Breast epithelium (tissue), 4 donors: ENCODE results near the gene CLASP1. TPM values are rescaled to one million over a fixed set of nuclear protein-coding genes. Genes with fewer than 3 reads are reported as not detected.
"Not testable (repeated sequence)": the region's sequence is repeated elsewhere in the genome, so short reads cannot be mapped to it uniquely, and the experiment has no call there.

ENCODE experiments used
- DNase-seq, 2 donors: peaks; one replicate each; pipeline ENCODE4 v3.0.0-alpha.2; 2019; ENCODE audit warnings: low spot score in 2 of 2
- H3K27ac ChIP-seq, 2 donors: fragments of 200-600 bp; sonication (generic) in 1 of 2; one replicate each; pipeline ENCODE4 v1.5.1; 2016 to 2019; ENCODE audit warnings: mild to moderate bottlenecking in 1 of 2
- H3K27me3 ChIP-seq, 2 donors: fragments of 200-600 bp; sonication (generic) in 1 of 2; one replicate each; pipeline versions ENCODE4 v1.5.1 to v1.6.0; 2017 to 2019; ENCODE audit warnings: control low read depth in 1 of 2, mild to moderate bottlenecking in 1 of 2
- H3K36me3 ChIP-seq: fragments of 200-600 bp; one replicate; pipeline ENCODE4 v1.5.1; 2019
- H3K4me1 ChIP-seq, 2 donors: fragments of 200-600 bp; sonication (generic); one replicate each; pipeline ENCODE4 v1.5.1; 2016 to 2019; ENCODE audit warnings: control low read depth in 1 of 2
- H3K4me3 ChIP-seq, 3 donors: fragments of 200-600 bp; sonication (generic); 1 replicate in 2 of 3; 2 replicates in 1 of 3; pipeline ENCODE4 v1.5.1; 2016 to 2019; ENCODE audit warnings: mild to moderate bottlenecking in 3 of 3, moderate library complexity in 2 of 3
- H3K9me3 ChIP-seq, 2 donors: fragments of 200-600 bp; sonication (generic) in 1 of 2; one replicate each; pipeline ENCODE4 v1.5.1; 2016 to 2019; ENCODE audit warnings: control low read depth in 1 of 2
- CTCF ChIP-seq, 3 donors: fragments of 450-650 bp; IDR thresholded peaks; one replicate each; pipeline ENCODE4 v1.5.1; 2016 to 2017; ENCODE audit warnings: antibody characterized with exemption in 3 of 3, mild to moderate bottlenecking in 3 of 3, moderate library complexity in 3 of 3
- POLR2A ChIP-seq: fragments of 450-650 bp; IDR thresholded peaks from one replicate; pipeline ENCODE4 v1.6.1; 2016; ENCODE audit warnings: antibody characterized with exemption, mild to moderate bottlenecking, moderate library complexity
- POLR2AphosphoS5 ChIP-seq, 3 donors: sonication (generic); formaldehyde crosslinking; IDR thresholded peaks; one replicate each; pipeline ENCODE4 v1.6.1; 2017; ENCODE audit warnings: antibody characterized with exemption in 3 of 3
- intact Hi-C: fragments of 100-400 bp; cut with DNase I; formaldehyde crosslinking; loops from one replicate; pipeline ENCODE4 v1.15.1; 2023; ENCODE audit warnings: low total_unique reads
- total RNA-seq, 3 donors: library from RNA; depleted of rRNA; stranded (reverse); fragments of >200 nt; gene quantifications; one replicate each; pipeline ENCODE4 v1.1.0, GENCODE V29; 2016

CLASP1 gene
- total RNA-seq, 3 donors from 2014 or later: 80.3 to 106 (median 98.7) TPM

GRCh38 chr2:121298476-121298875, 350.8 kb downstream of the CLASP1 start:
- H3K4me1 ChIP-seq: no peaks in the 10 kb centered on the region
- no peak for TF ChIP-seq CTCF (IDR thresholded peaks at IDR 0.05)
- TF ChIP-seq POLR2AphosphoS5 (IDR thresholded peaks at IDR 0.05): no peak
- TF ChIP-seq POLR2A: no peak
- no peaks in the 10 kb centered on the region for H3K27me3 ChIP-seq
- no peak overlapping the region for H3K4me3 ChIP-seq
- intact Hi-C loops: no loop called here
- H3K27ac ChIP-seq: no peak overlapping the region
- no peaks in the 10 kb centered on the region for H3K9me3 ChIP-seq
- no peak for DNase-seq
- no peaks in the 10 kb centered on the region for H3K36me3 ChIP-seq

GRCh38 chr2:121297866-121298265, 351.4 kb downstream of the CLASP1 start:
- H3K36me3 ChIP-seq, DNase-seq, H3K4me3 ChIP-seq, H3K9me3 ChIP-seq, H3K4me1 ChIP-seq, H3K27me3 ChIP-seq, intact Hi-C loops, H3K27ac ChIP-seq: not testable (repeated sequence)

GRCh38 chr2:121297217-121297830, 351.9 kb downstream of the CLASP1 start:
- Histone ChIP-seq H3K9me3 (no peaks in the 10 kb centered on the region), H3K4me3 (no peak overlapping the region), H3K4me1 (no peaks in the 10 kb centered on the region), H3K27me3 (no peaks in the 10 kb centered on the region), H3K36me3 (no peaks in the 10 kb centered on the region), H3K27ac (no peak overlapping the region)
- intact Hi-C loops: no loop called here
- DNase-seq: peak in 1 of 2 donors; percentile 5
- peak in 2 of 3 donors; percentile 22 to 44 for TF ChIP-seq CTCF (IDR thresholded peaks at IDR 0.05)
- no peak for TF ChIP-seq POLR2AphosphoS5 (IDR thresholded peaks at IDR 0.05)
- TF ChIP-seq POLR2A: no peak

- TF ChIP-seq POLR2AphosphoS5 (IDR thresholded peaks at IDR 0.05) (no peak), POLR2A (no peak), CTCF (IDR thresholded peaks at IDR 0.05) (no peak)
- Histone ChIP-seq H3K9me3 (no peaks in the 10 kb centered on the region), H3K36me3 (no peaks in the 10 kb centered on the region), H3K27me3 (no peaks in the 10 kb centered on the region), H3K4me3 (no peak overlapping the region), H3K4me1 (no peaks in the 10 kb centered on the region), H3K27ac (no peak overlapping the region)
- DNase-seq: no peak
- intact Hi-C loops: no loop called here
Observed at GRCh38 chr2:121295911-121296650, 353.2 kb downstream of the CLASP1 start.

GRCh38 chr2:121294881-121295840, 354.1 kb downstream of the CLASP1 start:
- DNase-seq: no peak
- Histone ChIP-seq H3K36me3 (no peaks in the 10 kb centered on the region), H3K4me3 (no peak overlapping the region), H3K4me1 (no peaks in the 10 kb centered on the region), H3K9me3 (no peaks in the 10 kb centered on the region), H3K27me3 (no peaks in the 10 kb centered on the region), H3K27ac (no peak overlapping the region)
- TF ChIP-seq POLR2AphosphoS5 (IDR thresholded peaks at IDR 0.05) (no peak), CTCF (IDR thresholded peaks at IDR 0.05) (no peak), POLR2A (no peak)
- intact Hi-C loops: no loop called here
